ENCODE data around the gene MYBPC2. TPM values are rescaled to one million over a fixed set of nuclear protein-coding genes. Genes with fewer than 3 reads are reported as not detected.
"Not testable (repeated sequence)": the region's sequence is repeated elsewhere in the genome, so short reads cannot be mapped to it uniquely, and the experiment has no call there.

The MYBPC2 gene
- total RNA-seq = 0.22 and 0.47 TPM in 2 replicates

DNA sequence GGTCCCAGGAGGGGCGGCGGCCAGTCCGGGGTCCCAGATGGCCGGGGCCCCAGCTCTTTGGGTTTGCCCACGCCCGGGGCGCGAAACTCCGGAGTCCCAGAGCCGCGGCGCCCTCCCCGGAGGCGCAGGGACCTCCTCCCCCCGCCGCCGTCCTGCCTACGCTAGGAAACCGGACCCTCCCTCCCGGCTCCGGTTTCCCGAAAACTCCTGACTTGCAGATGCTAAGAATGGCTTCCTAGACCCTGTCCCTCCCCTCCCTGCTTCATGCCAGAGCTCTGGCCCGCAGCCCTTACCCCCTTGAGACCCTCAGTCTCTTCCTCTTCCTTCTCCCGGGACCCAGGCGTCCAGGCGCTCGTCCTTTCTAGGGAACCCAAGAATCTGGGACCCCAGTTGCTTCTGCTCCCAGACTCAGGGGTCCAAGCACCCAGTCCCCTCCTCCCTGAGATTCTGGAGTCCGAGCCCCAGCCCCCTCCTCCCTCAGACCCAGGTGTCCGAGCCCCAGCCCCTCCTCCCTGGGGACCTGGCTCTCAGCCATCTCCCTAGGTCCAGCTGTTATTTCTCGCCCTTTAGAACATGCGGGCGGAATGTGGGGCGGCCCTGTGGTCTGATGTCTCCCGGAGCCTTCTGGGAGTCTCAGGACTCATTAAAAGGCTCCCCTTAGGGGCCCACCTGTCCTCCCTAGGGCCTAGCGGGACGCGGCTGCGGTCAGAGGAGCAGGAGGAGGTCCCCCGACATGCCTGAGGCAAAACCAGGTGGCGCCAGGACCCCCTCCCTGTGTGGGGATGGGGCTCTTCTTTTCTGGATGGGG, at the start of gene MYBPC2:
Gene MYBPC2, plus strand, starts transcription at position 672 of the 808 bp plus-strand sequence. Its CDS starts 62 bp downstream, at position 734.
- Mint-ChIP-seq H3K27me3 (ENCODE audit: insufficient read depth) (peaks cover 13% of the 10 kb centered on the region), H3K27ac (peak within 1 kb of the TSS; percentile 93), H3K9me3 (no peaks in the 10 kb centered on the region), H3K36me3 (ENCODE audit: low read depth) (no peaks in the 10 kb centered on the region), H3K4me1 (ENCODE audit: low read depth) (peaks cover 12% of the 10 kb centered on the region), H3K4me3 (peak within 1 kb of the TSS; percentile 89)
- no peak for DNase-seq (ENCODE audit: low spot score)
- intact Hi-C loops (cut with micrococcal nuclease) = no loop called here

- Mint-ChIP-seq H3K4me3 (peak overlapping the region; percentile 91), H3K27ac (peak overlapping the region; percentile 96), H3K27me3 (ENCODE audit: insufficient read depth) (no peaks in the 10 kb centered on the region), H3K4me1 (ENCODE audit: low read depth) (peaks cover 28% of the 10 kb centered on the region), H3K9me3 (no peaks in the 10 kb centered on the region), H3K36me3 (ENCODE audit: low read depth) (peaks cover 34% of the 10 kb centered on the region)
- DNase-seq (ENCODE audit: low spot score) = no peak
- intact Hi-C loops (cut with micrococcal nuclease) = no loop called here
Observed at GRCh38 chr19:50383001-50383851, 49.5 kb upstream of the MYBPC2 start.

- peaks cover 33% of the 10 kb centered on the region for H3K36me3 Mint-ChIP-seq (ENCODE audit: low read depth)
- H3K4me1 Mint-ChIP-seq (ENCODE audit: low read depth) = peaks cover 28% of the 10 kb centered on the region
- intact Hi-C loops (cut with micrococcal nuclease) = loop anchor here (1.0 to 2.0 kb wide), 10 partner anchors 8 to 744 kb away; partner anchors contain the start of genes JOSD2, KCNC3, NR1H2 and RRAS
- DNase-seq (ENCODE audit: low spot score) = peak; percentile 99
- H3K27ac Mint-ChIP-seq = peak within 1 kb of the TSS; percentile 96
- H3K4me3 Mint-ChIP-seq = peak within 1 kb of the TSS; percentile 91
- no peaks in the 10 kb centered on the region for H3K27me3 Mint-ChIP-seq (ENCODE audit: insufficient read depth)
- no peaks in the 10 kb centered on the region for H3K9me3 Mint-ChIP-seq
Observed at GRCh38 chr19:50383852-50384684, 48.6 kb upstream of the MYBPC2 start, which contains the start of gene POLD1. POLD1 (plus strand) TSS chr19:50384347; CDS start chr19:50398852, 14,505 bp downstream.

- Mint-ChIP-seq H3K36me3 (ENCODE audit: low read depth) (peaks cover 25% of the 10 kb centered on the region), H3K9me3 (no peaks in the 10 kb centered on the region), H3K27ac (peak overlapping the region; percentile 88), H3K4me3 (peak overlapping the region; percentile 91), H3K27me3 (ENCODE audit: insufficient read depth) (no peaks in the 10 kb centered on the region), H3K4me1 (ENCODE audit: low read depth) (peaks cover 26% of the 10 kb centered on the region)
- intact Hi-C loops (cut with micrococcal nuclease) = loop anchor here (1.0 to 2.0 kb wide), 10 partner anchors 9 to 745 kb away; partner anchors contain the start of genes JOSD2, KCNC3, NR1H2 and RRAS
- DNase-seq (ENCODE audit: low spot score) = no peak
Observed at GRCh38 chr19:50384685-50385535, 47.8 kb upstream of the MYBPC2 start.

GRCh38 chr19:50387176-50387867, 45.4 kb upstream of the MYBPC2 start:
- peak overlapping the region; percentile 70 for H3K4me3 Mint-ChIP-seq
- intact Hi-C loops (cut with micrococcal nuclease) = no loop called here
- H3K36me3 Mint-ChIP-seq (ENCODE audit: low read depth) = peaks cover 33% of the 10 kb centered on the region
- no peaks in the 10 kb centered on the region for H3K9me3 Mint-ChIP-seq
- H3K27me3 Mint-ChIP-seq (ENCODE audit: insufficient read depth) = no peaks in the 10 kb centered on the region
- H3K27ac Mint-ChIP-seq = no peak overlapping the region
- peaks cover 22% of the 10 kb centered on the region for H3K4me1 Mint-ChIP-seq (ENCODE audit: low read depth)
- no peak for DNase-seq (ENCODE audit: low spot score)

DNA sequence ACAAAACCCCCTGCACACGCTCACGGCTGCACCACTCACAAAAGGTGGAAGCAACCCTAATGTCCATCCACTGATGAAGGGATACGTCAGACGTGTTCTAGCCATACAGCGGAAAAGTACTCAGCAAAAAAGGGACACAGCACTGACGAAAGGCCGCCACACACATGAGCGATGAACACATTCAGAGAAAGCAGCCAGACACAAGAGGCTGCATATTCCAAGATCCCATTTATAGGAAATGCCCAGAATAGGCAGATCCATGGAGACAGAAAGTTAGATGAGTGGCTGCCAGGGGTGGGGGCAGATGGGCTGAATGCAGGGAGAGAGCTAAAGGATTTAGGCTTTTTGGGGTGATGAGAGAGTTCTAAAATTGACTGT, 44.8 kb upstream of the MYBPC2 start:
- no peaks in the 10 kb centered on the region for H3K9me3 Mint-ChIP-seq
- peaks cover 34% of the 10 kb centered on the region for H3K36me3 Mint-ChIP-seq (ENCODE audit: low read depth)
- intact Hi-C loops (cut with micrococcal nuclease) = no loop called here
- peak overlapping the region; percentile 70 for H3K4me3 Mint-ChIP-seq
- H3K27ac Mint-ChIP-seq = no peak overlapping the region
- no peaks in the 10 kb centered on the region for H3K27me3 Mint-ChIP-seq (ENCODE audit: insufficient read depth)
- DNase-seq (ENCODE audit: low spot score) = no peak
- H3K4me1 Mint-ChIP-seq (ENCODE audit: low read depth) = peaks cover 22% of the 10 kb centered on the region

DNA sequence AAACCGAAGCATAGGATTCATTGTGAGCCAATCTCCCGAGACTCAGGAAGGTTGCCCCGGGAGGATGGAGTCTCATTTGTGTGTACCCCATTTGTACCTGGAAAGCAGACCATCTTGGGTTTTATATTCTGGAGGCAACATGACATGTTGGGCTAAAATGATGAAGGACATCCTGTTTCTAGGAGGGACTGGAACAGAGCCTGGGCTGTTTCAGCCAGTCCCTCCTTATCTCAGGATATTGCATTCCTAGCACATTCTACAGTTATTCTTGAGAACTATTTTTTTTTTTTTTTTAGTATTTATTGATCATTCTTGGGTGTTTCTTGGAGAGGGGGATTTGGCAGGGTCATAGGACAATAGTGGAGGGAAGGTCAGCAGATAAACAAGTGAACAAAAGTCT, 42.4 kb upstream of the MYBPC2 start:
- H3K4me1 Mint-ChIP-seq (ENCODE audit: low read depth); H3K27ac Mint-ChIP-seq; H3K27me3 Mint-ChIP-seq (ENCODE audit: insufficient read depth); DNase-seq (ENCODE audit: low spot score); H3K9me3 Mint-ChIP-seq; H3K4me3 Mint-ChIP-seq; intact Hi-C loops (cut with micrococcal nuclease): not testable (repeated sequence)
- peaks cover 38% of the 10 kb centered on the region for H3K36me3 Mint-ChIP-seq (ENCODE audit: low read depth)

GRCh38 chr19:50390952-50391351, 41.7 kb upstream of the MYBPC2 start:
- DNase-seq (ENCODE audit: low spot score); H3K4me1 Mint-ChIP-seq (ENCODE audit: low read depth); H3K27me3 Mint-ChIP-seq (ENCODE audit: insufficient read depth); H3K4me3 Mint-ChIP-seq; H3K9me3 Mint-ChIP-seq; H3K27ac Mint-ChIP-seq; intact Hi-C loops (cut with micrococcal nuclease): not testable (repeated sequence)
- H3K36me3 Mint-ChIP-seq (ENCODE audit: low read depth) = peaks cover 41% of the 10 kb centered on the region

DNA sequence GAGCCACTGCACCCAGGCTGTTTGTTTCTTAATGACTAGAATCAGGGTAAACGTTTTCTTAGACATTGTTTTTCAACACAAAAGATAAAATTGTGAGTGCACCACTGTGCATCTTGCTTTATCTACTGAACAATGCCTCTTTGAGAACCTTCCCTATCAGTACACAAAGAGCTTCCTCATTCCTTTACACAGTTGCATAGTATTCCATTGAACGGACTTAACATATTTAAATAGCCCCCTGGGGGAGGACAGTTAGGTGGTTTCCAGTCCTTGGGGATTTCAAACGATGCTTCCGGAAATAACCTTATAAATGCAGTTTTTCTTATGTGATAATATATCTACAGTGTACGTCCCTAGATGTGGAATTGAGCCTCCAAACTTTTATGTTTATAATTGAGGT, 39.9 kb upstream of the MYBPC2 start:
- Mint-ChIP-seq H3K4me3 (no peak overlapping the region), H3K36me3 (ENCODE audit: low read depth) (peaks cover 36% of the 10 kb centered on the region), H3K27ac (no peak overlapping the region), H3K27me3 (ENCODE audit: insufficient read depth) (no peaks in the 10 kb centered on the region), H3K9me3 (no peaks in the 10 kb centered on the region), H3K4me1 (ENCODE audit: low read depth) (no peaks in the 10 kb centered on the region)
- intact Hi-C loops (cut with micrococcal nuclease) = no loop called here
- no peak for DNase-seq (ENCODE audit: low spot score)

DNA sequence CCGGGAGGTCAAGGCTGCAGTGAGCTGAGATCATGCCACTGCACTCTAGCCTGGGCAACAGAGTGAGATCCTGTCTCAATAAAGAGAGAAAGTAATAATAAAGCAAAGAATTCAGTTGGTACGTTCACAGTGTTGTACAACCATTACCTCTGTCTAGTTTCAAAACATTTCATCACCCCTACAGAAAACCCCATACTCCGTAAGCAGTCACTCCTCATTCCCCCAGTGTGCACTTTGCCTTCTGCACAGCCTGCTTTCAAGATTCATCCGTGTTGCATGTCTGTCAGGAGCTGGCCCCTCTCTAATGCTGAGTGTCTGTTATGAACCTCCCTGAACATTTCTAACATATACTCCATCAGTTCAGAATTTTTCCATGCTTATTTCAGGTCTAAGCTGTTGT, 39.1 kb upstream of the MYBPC2 start:
- peaks cover 36% of the 10 kb centered on the region for H3K36me3 Mint-ChIP-seq (ENCODE audit: low read depth)
- no peak overlapping the region for H3K4me3 Mint-ChIP-seq
- no peak for DNase-seq (ENCODE audit: low spot score)
- intact Hi-C loops (cut with micrococcal nuclease) = no loop called here
- H3K27me3 Mint-ChIP-seq (ENCODE audit: insufficient read depth) = no peaks in the 10 kb centered on the region
- no peak overlapping the region for H3K27ac Mint-ChIP-seq
- H3K4me1 Mint-ChIP-seq (ENCODE audit: low read depth) = no peaks in the 10 kb centered on the region
- H3K9me3 Mint-ChIP-seq = no peaks in the 10 kb centered on the region

GRCh38 chr19:50394017-50394416, 38.7 kb upstream of the MYBPC2 start:
- DNase-seq (ENCODE audit: low spot score) = no peak
- Mint-ChIP-seq H3K27ac (no peak overlapping the region), H3K27me3 (ENCODE audit: insufficient read depth) (no peaks in the 10 kb centered on the region), H3K4me3 (no peak overlapping the region), H3K9me3 (no peaks in the 10 kb centered on the region), H3K36me3 (ENCODE audit: low read depth) (peaks cover 36% of the 10 kb centered on the region), H3K4me1 (ENCODE audit: low read depth) (no peaks in the 10 kb centered on the region)
- intact Hi-C loops (cut with micrococcal nuclease) = no loop called here

Data from activated T-helper 1 cell treated with anti-CD3 and anti-CD28 coated beads, Interleukin-12 subunit alpha, Interleukin-12 subunit beta, Interleukin-2, Interleukin-4 antibody, amounts not matched to agents 30 ng/mL and 10 ng/mL and 1 ng/mL, durations not matched to agents 14 hours and 24 hours and 36 hours (primary cell).